GM12878 (cell line): ENCODE results near the gene ANKDD1A. TPM values are rescaled to one million over a fixed set of nuclear protein-coding genes. Genes with fewer than 3 reads are reported as not detected.

ENCODE experiments used
- ATAC-seq: fragments of 200-7000 bp; cut with Tn5 transposase; 3 replicates; pipeline ENCODE4 v1.9.1; 2020; ENCODE audit warnings: mild to moderate bottlenecking, moderate library complexity
- BruUV-seq: library from RNA; stranded (reverse); fragments of 400-500 nt; replicated peaks from 2 replicates; lab custom pipeline; 2021; lab: Mats Ljungman, UMichigan
- CTCF ChIA-PET: fragments of 300-600 bp; sonication (Branson Sonifier 250); formaldehyde crosslinking; extraction: SDS; loops from one replicate; lab custom pipeline; 2021; ENCODE audit warnings: inconsistent platforms; lab: Yijun Ruan, JAX
- POLR2A ChIA-PET: fragments of 350-600 bp; formaldehyde crosslinking; extraction: SDS; loops from one replicate; lab custom pipeline; 2021; ENCODE audit warnings: inconsistent platforms; lab: Charles Lee
- RAD21 ChIA-PET: fragments of 300-600 bp; sonication (Branson Sonifier 250); formaldehyde crosslinking; loops from one replicate; lab custom pipeline; 2023; ENCODE audit warnings: antibody characterized with exemption; ENCODE audit not compliant: unreplicated experiment; lab: Charles Lee
- SMC1A ChIA-PET: fragments of 300-600 bp; sonication (Branson Sonifier 250); formaldehyde crosslinking; loops from one replicate; lab custom pipeline; 2023; ENCODE audit not compliant: unreplicated experiment, uncharacterized antibody; lab: Charles Lee
- DNase-seq: peaks from one replicate; pipeline ENCODE4 v3.0.0-alpha.2; 2011; ENCODE audit warnings: low read depth, low spot score
- FAIRE-seq: peaks from 3 replicates; lab custom pipeline; 2011; peaks lifted over from hg19 to GRCh38; lab: Jason Lieb, UNC
- H2AFZ ChIP-seq: 2 replicates; pipeline ENCODE4 v1.6.0; 2011; ENCODE audit warnings: low read depth, low read length, control low read depth; ENCODE audit not compliant: control insufficient read depth
- H3K27ac ChIP-seq: 2 replicates; pipeline ENCODE4 v1.5.1; 2011; ENCODE audit warnings: control low read depth; ENCODE audit not compliant: control insufficient read depth, insufficient read depth
- H3K27me3 ChIP-seq, 2 experiments: replicated peaks in 1 of 2; 2 replicates each; pipeline versions ENCODE4 v1.6.0 to v1.6.1; 2011; ENCODE audit warnings: low read length in 1 of 2; ENCODE audit not compliant: control insufficient read depth in 2 of 2, insufficient read depth in 2 of 2
- H3K36me3 ChIP-seq, 2 experiments: 2 replicates each; pipeline ENCODE4 v1.5.1; 2011; ENCODE audit warnings: low read length in 1 of 2; ENCODE audit not compliant: control insufficient read depth in 2 of 2, insufficient read depth in 2 of 2
- H3K4me1 ChIP-seq: 2 replicates; pipeline ENCODE4 v1.6.1; 2011; ENCODE audit warnings: mild to moderate bottlenecking, low read length, moderate library complexity, mixed read lengths; ENCODE audit not compliant: control insufficient read depth, insufficient read depth
- H3K4me2 ChIP-seq: 2 replicates; pipeline ENCODE4 v1.6.0; 2011; ENCODE audit warnings: control low read depth; ENCODE audit not compliant: control insufficient read depth, insufficient read depth
- H3K4me3 ChIP-seq: fragments of 200-600 bp; sonication (generic); 2 replicates; pipeline ENCODE4 v1.5.1; 2016
- H3K79me2 ChIP-seq: 2 replicates; pipeline ENCODE4 v1.6.0; 2011; ENCODE audit warnings: low read length; ENCODE audit not compliant: control insufficient read depth, insufficient read depth
- H3K9ac ChIP-seq: 2 replicates; pipeline ENCODE4 v1.8.0; 2011; ENCODE audit warnings: low read length, control low read depth, mixed read lengths; ENCODE audit not compliant: control insufficient read depth, insufficient read depth
- H3K9me3 ChIP-seq: replicated peaks from 3 replicates; pipeline ENCODE4 v1.5.1; 2011; ENCODE audit warnings: mild to moderate bottlenecking, low read length; ENCODE audit not compliant: control insufficient read depth, insufficient read depth
- H4K20me1 ChIP-seq: 2 replicates; pipeline ENCODE4 v1.6.0; 2011; ENCODE audit not compliant: control insufficient read depth, insufficient read depth
- CTCF ChIP-seq, 3 experiments: IDR thresholded peaks in 2 of 3; conservative IDR thresholded peaks in 1 of 3; 2 replicates each; pipeline ENCODE4 v1.5.1; 2011; ENCODE audit warnings: low read depth in 3 of 3, low read length in 3 of 3, mild to moderate bottlenecking in 3 of 3, control low read depth in 2 of 3, moderate library complexity in 2 of 3, inconsistent platforms in 1 of 3, mixed read lengths in 1 of 3; ENCODE audit not compliant: control insufficient read depth in 2 of 3, insufficient read depth in 1 of 3; ENCODE audit errors: extremely low read depth in 1 of 3
- EP300 ChIP-seq, 2 experiments: fragments of 150-350 bp in 1 of 2; IDR thresholded peaks; 2 replicates each; pipeline ENCODE4 v1.6.1; 2011 to 2012; ENCODE audit warnings: low read depth in 2 of 2, low read length in 2 of 2, borderline replicate concordance in 1 of 2, improper control_type of control experiment in 1 of 2, inconsistent platforms in 1 of 2; ENCODE audit not compliant: control insufficient read depth in 1 of 2
- GABPA ChIP-seq: IDR thresholded peaks from 2 replicates; pipeline ENCODE4 v1.6.1; 2014; ENCODE audit warnings: antibody characterized with exemption, low read depth, mild to moderate bottlenecking, inconsistent platforms
- HDAC2 ChIP-seq: fragments of 200-600 bp; sonication (generic); IDR thresholded peaks from 2 replicates; pipeline ENCODE4 v1.6.1; 2017
- NBN ChIP-seq: fragments of 450-650 bp; IDR thresholded peaks from 2 replicates; pipeline ENCODE4 v1.6.1; 2016
- NR2C2 ChIP-seq: IDR thresholded peaks from 2 replicates; pipeline ENCODE4 v1.6.1; 2011; ENCODE audit warnings: borderline replicate concordance, low read depth; ENCODE audit not compliant: control insufficient read depth, insufficient read length
- PAX5 ChIP-seq: IDR thresholded peaks from 2 replicates; pipeline ENCODE4 v1.6.1; 2011; ENCODE audit warnings: low read depth, low read length, borderline replicate concordance
- POLR2A ChIP-seq: IDR thresholded peaks from 2 replicates; pipeline ENCODE4 v1.6.1; 2011; ENCODE audit warnings: low read depth, mild to moderate bottlenecking, low read length
- ZBTB4 ChIP-seq: fragments of 450-650 bp; formaldehyde crosslinking; IDR thresholded peaks from 2 replicates; pipeline ENCODE4 v1.4.0; 2022; ENCODE audit warnings: mild to moderate bottlenecking, moderate library complexity
- ZNF274 ChIP-seq: IDR thresholded peaks from one replicate; pipeline ENCODE4 v1.8.0; 2011; ENCODE audit not compliant: insufficient read length, insufficient read depth
- ZZZ3 ChIP-seq: IDR thresholded peaks from 2 replicates; pipeline ENCODE4 v1.6.1; 2011; ENCODE audit warnings: low read depth; ENCODE audit not compliant: control insufficient read depth, insufficient read length
- WGBS: methylation state at CpG from one replicate; pipeline ENCODE4 v1.1.6; 2016; ENCODE audit warnings: low lambda C conversion rate; ENCODE audit not compliant: insufficient replicate concordance, insufficient coverage; ENCODE audit errors: missing lambda C conversion rate; 5-methylcytosine and 5-hydroxymethylcytosine counted together
- in situ Hi-C: fragments of 300-500 bp; cut with MboI; formaldehyde crosslinking; loops from 9 replicates; pipeline ENCODE4 v1.14.3; 2018; ENCODE audit warnings: mixed read lengths
- intact Hi-C: fragments of 100-400 bp; cut with micrococcal nuclease; formaldehyde crosslinking; loops from one replicate; pipeline ENCODE4 v1.14.2; 2022; ENCODE audit not compliant: unreplicated experiment
- polyA plus RNA-seq, 11 experiments: library from polyadenylated mRNA; depleted of rRNA in 4 of 11; unstranded in 6 of 11; stranded (reverse) in 5 of 11; fragments of >200 nt; fragmentation: Nextera tagmentation in 4 of 11; fragmentation: Illumina TruSeq in 1 of 11; extraction: Ambion mirVana in 4 of 11; extraction: Trizol in 1 of 11; gene quantifications; 1 replicate in 1 of 11; 2 replicates in 10 of 11; pipeline versions ENCODE4 v1.2.1 to v1.2.3, GENCODE V29; 2011 to 2016; ENCODE audit warnings: inconsistent platforms in 2 of 11, missing spikeins in 2 of 11, low read depth in 1 of 11
- total RNA-seq, 4 experiments: library from RNA; depleted of rRNA in 3 of 4; stranded (reverse); fragments of >200 nt in 3 of 4; fragmentation: Illumina TruSeq in 1 of 4; extraction: Trizol in 1 of 4; gene quantifications; 2 replicates each; pipeline versions ENCODE4 v1.2.1 to v1.2.3, GENCODE V29; 2013 to 2021

ANKDD1A gene
- total and polyA plus RNA-seq, 10 of the 15 experiments (the other 5 are each of a cell fraction or from before 2014, with no cell fraction given) = 1.5 to 6.6 (median 4.1) TPM

GRCh38 chr15:64949383-64950186 is 37.9 kb downstream of the ANKDD1A start:
- Histone ChIP-seq H3K4me3 (no peak overlapping the region), H2AFZ (no peak overlapping the region), H4K20me1 (no peaks in the 10 kb centered on the region), H3K27me3 (no peaks in the 10 kb centered on the region), H3K4me2 (no peak overlapping the region), H3K27ac (no peak overlapping the region), H3K79me2 (no peaks in the 10 kb centered on the region), H3K9ac (no peak overlapping the region), H3K4me1 (no peaks in the 10 kb centered on the region), H3K36me3 (no peaks in the 10 kb centered on the region), H3K9me3 (no peaks in the 10 kb centered on the region)
- peak; percentile 37 for ATAC-seq
- in situ Hi-C loops (no loop called here), intact Hi-C loops (no loop called here)
- ChIA-PET RAD21 (interaction anchor here (0.8 kb wide), 1 partner anchor 55 kb away, joined by 3 read pairs; no protein-coding TSS in a partner anchor), POLR2A (interaction anchor here (0.6 kb wide), 1 partner anchor 155 kb away, joined by 4 read pairs; no protein-coding TSS in a partner anchor), SMC1A (interaction anchor here (0.5 to 0.6 kb wide), 2 partner anchors 73 to 157 kb away, joined by 3 read pairs; no protein-coding TSS in a partner anchor), CTCF (no interaction called here)
- no peak for FAIRE-seq
- 95% methylated on average over 11 of the region's 11 CpGs for WGBS
- no peak for DNase-seq
- BruUV-seq = no TSS peak
- TF ChIP-seq NBN (no peak), POLR2A (peak; percentile 55), ZNF274 (no peak)

- ChIA-PET RAD21 (interaction anchor here (0.8 kb wide), 1 partner anchor 57 kb away, joined by 3 read pairs; no protein-coding TSS in a partner anchor), CTCF (interaction anchor here (0.6 to 0.9 kb wide), 3 partner anchors 58 to 720 kb away, joined by 3 to 4 read pairs (median 3); no protein-coding TSS in a partner anchor), SMC1A (interaction anchor here (0.6 to 1.2 kb wide), 2 partner anchors 23 to 141 kb away, joined by 3 read pairs; no protein-coding TSS in a partner anchor), POLR2A (no interaction called here)
- Histone ChIP-seq H2AFZ (no peak overlapping the region), H3K27ac (no peak overlapping the region), H3K4me2 (no peak overlapping the region), H3K27me3 (no peaks in the 10 kb centered on the region), H3K79me2 (no peaks in the 10 kb centered on the region), H3K36me3 (no peaks in the 10 kb centered on the region; a peak in 2 of 4 replicates), H3K9ac (no peak overlapping the region), H4K20me1 (no peaks in the 10 kb centered on the region), H3K4me3 (no peak overlapping the region), H3K9me3 (no peaks in the 10 kb centered on the region), H3K4me1 (no peaks in the 10 kb centered on the region)
- no peak for DNase-seq
- intact Hi-C loops = no loop called here
- in situ Hi-C loops = no loop called here
- no TSS peak for BruUV-seq
- FAIRE-seq = no peak
- 4% methylated on average over 6 of the region's 6 CpGs for WGBS
- peak; percentile 54 for ATAC-seq
- TF ChIP-seq NR2C2 (no peak), EP300 (IDR thresholded peaks at IDR 0.05; ENCODE audit: borderline replicate concordance in 1 of 2, control insufficient read depth in 1 of 2, low read depth in 2 of 2, low read length in 2 of 2) (no peak), ZZZ3 (no peak), HDAC2 (no peak), ZBTB4 (no peak), CTCF (IDR thresholded peaks at IDR 0.05 in 2 of 3, conservative IDR thresholded peaks at IDR 0.05 in 1 of 3; ENCODE audit: control insufficient read depth in 2 of 3, extremely low read depth in 1 of 3, insufficient read depth in 1 of 3, low read depth in 3 of 3, low read length in 3 of 3) (no peak), PAX5 (no peak), GABPA (no peak)
These were observed 39.2 kb downstream of the ANKDD1A start for GRCh38 chr15:64950888-64951287.
